T-helper 1 cell treated with Interleukin-12 subunit alpha and Interleukin-12 subunit beta and Interleukin-4 antibody, amounts not matched to agents 30 μg/mL and 1 μg/mL, for 36 hours (primary cell): Measurements from ENCODE around the gene NKAIN2.
"Not testable (repeated sequence)": the region's sequence is repeated elsewhere in the genome, so short reads cannot be mapped to it uniquely, and the experiment has no call there.

Source experiments
- H3K27ac Mint-ChIP-seq: one replicate; pipeline ENCODE4 v1.8.0; 2021; ENCODE audit warnings: mild to moderate bottlenecking, mixed read lengths
- H3K27me3 Mint-ChIP-seq: one replicate; pipeline ENCODE4 v1.8.0; 2021; ENCODE audit warnings: low read depth, mixed read lengths
- H3K36me3 Mint-ChIP-seq: one replicate; pipeline ENCODE4 v1.8.0; 2021; ENCODE audit warnings: low read depth, mixed read lengths
- H3K4me1 Mint-ChIP-seq: one replicate; pipeline ENCODE4 v1.8.0; 2021; ENCODE audit warnings: low read depth, mixed read lengths
- H3K4me3 Mint-ChIP-seq: one replicate; pipeline ENCODE4 v1.8.0; 2021; ENCODE audit warnings: mild to moderate bottlenecking, moderate library complexity, mixed read lengths
- H3K9me3 Mint-ChIP-seq: one replicate; pipeline ENCODE4 v1.8.0; 2021; ENCODE audit warnings: mixed read lengths

Gene NKAIN2

DNA sequence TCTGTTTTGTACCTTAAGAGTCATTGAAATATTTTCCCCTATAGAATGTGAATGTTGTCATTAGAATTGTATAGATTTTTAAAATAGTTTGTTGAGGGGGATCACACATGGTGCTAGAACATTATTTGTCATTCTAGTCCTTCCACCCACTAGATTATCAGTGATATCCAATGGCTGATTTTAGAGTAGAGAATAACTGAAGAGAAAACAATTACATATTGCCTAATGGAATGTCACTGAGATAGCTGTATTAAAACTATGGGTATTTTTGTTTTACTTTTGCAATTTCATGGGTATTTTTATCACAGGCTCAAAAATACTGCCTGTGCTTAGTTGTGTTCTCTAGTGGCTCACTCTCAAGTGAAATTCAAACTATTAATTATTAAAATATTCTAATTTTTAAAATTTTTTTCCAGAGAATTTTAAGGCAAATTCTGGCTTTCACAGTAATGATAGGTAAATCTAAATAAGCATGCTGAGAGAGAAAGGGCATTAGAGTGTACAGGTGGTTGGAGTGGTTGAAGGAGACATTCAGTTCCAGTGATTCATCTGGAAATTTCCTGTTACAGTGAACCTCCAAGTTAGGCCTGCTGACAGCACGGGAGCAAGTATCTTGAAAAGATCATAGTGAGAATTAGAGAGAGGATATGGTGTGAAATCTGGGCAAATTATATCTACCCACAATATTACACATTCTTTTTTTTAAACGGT, 399.6 kb downstream of the NKAIN2 start:
- Mint-ChIP-seq H3K9me3 (no peaks in the 10 kb centered on the region), H3K36me3 (no peaks in the 10 kb centered on the region), H3K4me1 (no peaks in the 10 kb centered on the region), H3K4me3 (no peak overlapping the region), H3K27me3 (no peaks in the 10 kb centered on the region), H3K27ac (no peak overlapping the region)

DNA sequence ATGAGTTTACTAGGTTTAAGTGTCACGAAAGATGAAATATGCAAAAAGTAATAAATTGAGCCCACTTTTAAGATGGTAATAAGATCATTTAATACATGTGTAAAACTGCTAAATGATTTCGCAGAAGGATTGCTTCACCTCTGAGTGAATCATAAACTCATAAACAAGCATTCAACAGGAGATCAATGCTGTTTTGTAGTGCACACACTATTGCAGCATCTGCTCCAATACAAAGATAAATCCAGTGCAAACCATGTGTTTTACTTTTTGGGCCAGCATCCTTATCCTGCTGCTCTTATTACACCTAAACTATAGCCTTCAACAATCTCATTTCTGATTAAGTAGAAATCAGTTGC, 400.1 kb downstream of the NKAIN2 start:
- Mint-ChIP-seq H3K27ac (no peak overlapping the region), H3K4me1 (no peaks in the 10 kb centered on the region), H3K36me3 (no peaks in the 10 kb centered on the region)

DNA sequence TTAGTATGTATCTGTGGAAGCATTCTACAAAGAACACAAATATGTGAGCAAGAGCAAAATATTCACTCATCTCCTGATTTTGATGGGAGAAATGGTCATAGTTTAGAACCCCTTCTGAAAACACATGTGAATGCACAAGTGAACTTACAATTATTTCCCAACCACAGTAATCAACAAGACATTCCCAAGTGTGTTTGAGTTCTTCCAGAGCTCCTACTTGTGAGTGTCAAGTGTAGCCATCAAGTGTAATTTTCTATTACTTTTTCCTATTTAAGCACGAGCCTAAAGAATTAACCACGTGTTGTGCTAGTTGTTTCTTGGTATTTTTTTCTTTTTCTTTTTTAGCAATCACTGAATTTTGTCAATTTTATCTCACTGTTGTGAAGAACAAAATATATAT, 402.3 kb downstream of the NKAIN2 start:
- H3K27ac Mint-ChIP-seq = no peak overlapping the region
- H3K4me3 Mint-ChIP-seq = no peak overlapping the region
- H3K27me3 Mint-ChIP-seq = no peaks in the 10 kb centered on the region
- H3K9me3 Mint-ChIP-seq = no peaks in the 10 kb centered on the region
- H3K4me1 Mint-ChIP-seq = no peaks in the 10 kb centered on the region
- H3K36me3 Mint-ChIP-seq = no peaks in the 10 kb centered on the region

More for the DNA sequence above, 400.1 kb downstream of the NKAIN2 start:
- H3K27me3 Mint-ChIP-seq = no peaks in the 10 kb centered on the region
- H3K9me3 Mint-ChIP-seq = no peaks in the 10 kb centered on the region
- H3K4me3 Mint-ChIP-seq = no peak overlapping the region

DNA sequence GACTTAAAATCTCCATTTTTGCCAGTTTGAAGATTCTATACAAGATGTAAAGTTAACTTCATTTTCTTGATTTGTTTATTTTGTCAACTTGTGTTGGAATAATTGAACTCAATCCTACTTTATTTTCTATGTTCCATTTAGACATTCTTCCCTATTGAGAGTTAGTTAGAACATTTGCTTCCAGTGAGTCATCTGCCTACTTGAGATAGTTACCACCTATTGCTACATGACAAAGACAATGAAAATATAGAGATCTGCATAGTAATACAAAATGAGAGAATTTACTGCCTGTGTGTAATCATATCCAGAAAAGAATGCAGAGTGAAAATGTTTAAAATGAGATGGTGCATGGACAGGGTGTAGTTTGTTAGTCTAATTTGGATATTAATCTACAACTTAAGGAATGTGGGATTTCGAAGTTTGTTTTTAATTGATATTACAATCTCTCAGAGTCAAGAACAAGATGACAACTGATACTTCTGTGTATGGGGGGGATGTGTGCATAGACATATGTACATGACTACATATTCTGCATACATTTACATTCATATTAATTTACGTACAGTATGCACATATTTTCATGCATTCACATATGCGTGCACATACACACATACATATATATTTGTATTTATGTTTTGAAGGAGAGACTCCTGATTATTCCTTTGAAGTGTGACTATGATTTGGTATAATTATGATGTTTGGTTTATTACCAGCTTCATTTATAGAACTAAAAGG, 420.1 kb downstream of the NKAIN2 start:
- H3K9me3 Mint-ChIP-seq = peaks cover 6% of the 10 kb centered on the region
- H3K27me3 Mint-ChIP-seq = no peaks in the 10 kb centered on the region
- no peaks in the 10 kb centered on the region for H3K4me1 Mint-ChIP-seq
- no peak overlapping the region for H3K27ac Mint-ChIP-seq
- H3K36me3 Mint-ChIP-seq = no peaks in the 10 kb centered on the region
- no peak overlapping the region for H3K4me3 Mint-ChIP-seq

DNA sequence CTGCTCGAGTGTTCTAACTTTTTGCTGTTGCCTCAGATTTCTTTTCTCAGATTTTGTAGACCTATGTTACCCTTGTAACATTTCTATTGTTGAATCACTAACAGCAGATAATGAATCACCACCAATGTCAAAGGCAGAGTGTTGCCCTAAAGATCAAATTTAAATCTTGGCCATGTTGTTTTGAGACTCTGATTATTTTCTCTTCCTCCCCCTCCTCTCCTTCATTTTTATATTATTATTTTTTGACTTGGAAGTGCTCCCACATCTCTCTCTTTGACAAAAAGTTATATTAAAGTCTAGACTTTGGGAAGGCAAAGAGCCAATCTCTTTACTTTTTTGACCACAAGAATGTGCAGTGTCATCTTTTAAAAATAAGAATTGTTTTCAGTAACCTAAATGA, 422.7 kb downstream of the NKAIN2 start:
- Mint-ChIP-seq H3K9me3 (peaks cover 8% of the 10 kb centered on the region), H3K4me1 (no peaks in the 10 kb centered on the region), H3K36me3 (no peaks in the 10 kb centered on the region), H3K27ac (no peak overlapping the region), H3K4me3 (no peak overlapping the region), H3K27me3 (no peaks in the 10 kb centered on the region)

DNA sequence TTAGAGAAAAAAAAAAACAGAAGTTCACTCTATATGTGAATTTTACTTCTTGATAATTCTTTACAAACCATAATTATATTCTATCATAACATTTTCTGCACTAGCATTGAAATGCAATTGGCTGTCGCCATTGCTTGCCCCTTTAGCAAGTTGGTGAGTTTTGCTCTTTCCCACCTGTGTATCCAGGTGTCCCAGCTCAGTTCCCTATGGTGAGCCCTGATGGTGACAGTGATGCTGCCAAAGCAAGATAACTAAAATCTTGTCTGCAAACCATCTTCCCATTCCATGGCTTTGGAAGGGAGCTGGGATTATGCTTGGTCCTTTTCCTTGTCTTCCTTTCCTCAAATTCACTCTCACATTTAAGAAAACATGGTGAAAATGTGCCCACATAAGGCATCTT, 429.6 kb downstream of the NKAIN2 start:
- Mint-ChIP-seq H3K36me3 (no peaks in the 10 kb centered on the region), H3K9me3 (peaks cover 6% of the 10 kb centered on the region), H3K27ac (no peak overlapping the region), H3K4me1 (no peaks in the 10 kb centered on the region), H3K4me3 (no peak overlapping the region), H3K27me3 (no peaks in the 10 kb centered on the region)

DNA sequence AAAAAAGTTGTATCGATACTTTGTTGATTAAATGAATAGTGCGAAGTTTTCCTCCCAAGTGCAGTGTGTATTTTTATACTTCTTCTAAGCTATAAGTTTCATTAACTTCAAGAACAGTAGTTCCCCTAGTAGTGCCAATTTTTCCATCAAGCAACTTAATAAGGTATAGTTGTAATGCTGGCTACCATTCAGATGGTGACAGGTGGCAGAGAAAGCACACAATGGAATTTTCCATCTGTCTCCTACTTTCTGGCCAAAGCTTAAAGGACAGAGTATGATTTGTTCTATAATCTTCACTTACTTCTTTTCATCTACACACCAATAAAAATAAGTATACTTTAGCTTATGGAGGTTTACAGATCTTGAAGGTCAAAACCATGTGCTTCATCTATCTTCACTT, 431.1 kb downstream of the NKAIN2 start:
- H3K4me3 Mint-ChIP-seq = no peak overlapping the region
- H3K36me3 Mint-ChIP-seq = no peaks in the 10 kb centered on the region
- no peaks in the 10 kb centered on the region for H3K27me3 Mint-ChIP-seq
- H3K27ac Mint-ChIP-seq = no peak overlapping the region
- no peaks in the 10 kb centered on the region for H3K4me1 Mint-ChIP-seq
- peaks cover 9% of the 10 kb centered on the region for H3K9me3 Mint-ChIP-seq

DNA sequence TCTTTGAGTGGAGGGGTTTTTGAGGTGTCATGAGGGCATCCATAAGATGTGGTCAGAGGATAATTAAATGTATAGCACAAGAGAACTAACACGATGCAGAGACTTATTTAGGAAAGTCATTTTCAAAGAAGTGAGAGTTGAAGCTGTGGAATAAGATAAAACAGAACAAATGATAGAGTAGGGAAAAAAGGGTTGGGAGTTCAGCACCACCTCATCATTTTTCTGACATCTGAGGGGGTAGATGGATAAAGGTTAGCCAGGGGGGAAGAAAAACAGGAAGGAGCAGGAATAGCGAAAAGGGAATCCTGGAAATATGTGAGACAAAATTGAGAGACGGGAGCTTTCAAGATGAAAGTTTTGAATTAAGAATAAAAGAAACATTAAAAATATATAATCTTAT, 434.2 kb downstream of the NKAIN2 start:
- Mint-ChIP-seq H3K4me1 (no peaks in the 10 kb centered on the region), H3K27ac (no peak overlapping the region), H3K4me3 (no peak overlapping the region), H3K36me3 (no peaks in the 10 kb centered on the region), H3K9me3 (peaks cover 13% of the 10 kb centered on the region), H3K27me3 (no peaks in the 10 kb centered on the region)

DNA sequence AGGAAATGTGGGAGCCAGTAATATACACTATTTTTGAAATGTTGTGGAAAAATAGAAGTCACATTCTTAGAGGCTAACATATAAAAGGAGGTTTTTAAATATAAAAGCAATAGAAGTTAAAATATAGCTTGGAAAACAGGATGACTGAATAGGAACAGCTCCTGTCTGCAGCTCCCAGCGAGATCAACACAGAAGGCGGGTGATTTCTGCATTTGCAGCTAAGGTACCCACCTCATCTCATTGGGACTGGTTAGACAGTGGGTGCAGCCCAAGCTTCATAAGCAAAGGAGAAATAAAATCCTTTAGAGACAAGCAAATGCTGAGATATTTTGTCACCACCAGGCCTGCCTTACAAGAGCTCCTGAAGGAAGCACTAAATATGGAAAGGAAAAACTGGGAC, 434.7 kb downstream of the NKAIN2 start:
- H3K36me3 Mint-ChIP-seq, H3K27ac Mint-ChIP-seq, H3K4me3 Mint-ChIP-seq, H3K27me3 Mint-ChIP-seq, H3K4me1 Mint-ChIP-seq: not testable (repeated sequence)
- peaks cover 17% of the 10 kb centered on the region for H3K9me3 Mint-ChIP-seq

DNA sequence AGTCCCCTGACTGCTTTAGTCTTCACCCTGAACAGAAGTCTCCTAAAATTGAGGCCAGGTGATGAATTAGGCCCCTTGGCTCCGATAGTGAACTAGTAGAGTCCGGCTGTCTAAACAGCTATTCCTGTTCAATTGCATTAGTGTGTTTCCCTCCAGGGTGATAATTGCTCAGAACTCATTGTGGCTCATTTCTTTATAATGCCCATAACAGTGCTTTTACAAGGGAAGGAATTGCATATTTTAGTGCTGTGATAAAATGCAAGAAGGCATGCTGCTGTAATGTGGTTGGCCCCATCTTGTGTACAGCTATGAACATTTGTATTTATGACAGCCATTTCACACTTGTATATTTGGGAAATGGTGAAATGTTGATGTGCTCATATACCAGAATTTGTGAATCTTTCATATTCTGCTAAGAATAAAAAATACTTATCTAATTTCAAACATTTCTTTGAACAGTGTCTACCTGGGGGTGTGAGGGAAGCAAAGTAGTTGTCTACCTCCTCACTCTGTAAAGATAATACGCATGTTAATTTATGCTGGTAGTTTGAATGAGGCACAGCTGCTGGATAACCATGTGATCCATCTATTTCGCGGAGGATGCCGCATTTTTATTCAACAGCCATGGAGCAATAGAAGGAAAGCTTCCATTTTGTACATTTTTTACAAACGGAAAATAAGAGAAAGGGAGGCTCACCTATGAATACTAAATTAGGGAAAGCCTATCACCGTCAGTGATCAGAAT, 451.4 kb downstream of the NKAIN2 start:
- H3K27ac Mint-ChIP-seq = no peak overlapping the region
- no peak overlapping the region for H3K4me3 Mint-ChIP-seq
- H3K36me3 Mint-ChIP-seq = no peaks in the 10 kb centered on the region
- no peaks in the 10 kb centered on the region for H3K27me3 Mint-ChIP-seq
- no peaks in the 10 kb centered on the region for H3K4me1 Mint-ChIP-seq
- peaks cover 3% of the 10 kb centered on the region for H3K9me3 Mint-ChIP-seq

DNA sequence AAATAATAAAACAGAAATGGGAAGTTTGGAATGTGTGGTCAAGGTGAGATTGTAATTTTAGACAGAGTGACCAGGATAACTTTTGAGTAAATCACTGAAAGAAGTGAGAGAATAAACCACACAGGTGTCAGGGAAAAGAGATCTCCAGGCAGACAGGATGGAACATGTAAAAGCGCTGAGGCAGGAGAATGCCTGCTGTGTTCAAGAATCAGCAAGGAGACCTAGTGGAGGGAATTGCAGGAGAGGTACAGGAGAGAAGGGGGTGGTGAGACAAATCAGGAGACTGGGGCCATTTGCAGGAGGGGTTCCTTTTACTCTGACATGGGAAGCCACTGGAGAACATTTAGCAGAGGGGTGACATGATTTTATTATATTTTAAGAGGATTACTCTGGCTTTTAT, 456.7 kb downstream of the NKAIN2 start:
- Mint-ChIP-seq H3K27ac (no peak overlapping the region), H3K4me3 (no peak overlapping the region), H3K27me3 (no peaks in the 10 kb centered on the region), H3K4me1 (no peaks in the 10 kb centered on the region), H3K9me3 (no peaks in the 10 kb centered on the region), H3K36me3 (no peaks in the 10 kb centered on the region)

DNA sequence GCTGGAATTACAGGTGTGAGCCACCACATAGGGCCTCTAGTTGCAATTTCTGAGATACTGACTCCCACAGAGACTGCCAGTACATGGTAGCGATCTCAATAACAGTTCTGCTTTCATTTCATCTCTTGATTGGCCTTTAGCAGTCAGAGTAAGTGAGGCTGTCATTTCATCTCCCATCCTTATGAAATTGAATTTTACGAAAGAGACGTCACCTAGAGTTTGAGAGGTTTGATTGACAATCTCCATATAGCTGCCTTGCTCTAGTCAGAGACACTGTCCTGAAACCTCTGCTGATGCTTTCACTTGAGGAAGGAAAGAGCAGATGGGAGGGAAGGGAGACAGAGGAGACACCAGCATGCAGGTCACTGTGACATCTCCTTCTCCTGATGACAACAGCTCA, 466.1 kb downstream of the NKAIN2 start:
- Mint-ChIP-seq H3K27me3 (no peaks in the 10 kb centered on the region), H3K27ac (no peak overlapping the region), H3K4me3 (no peak overlapping the region), H3K4me1 (no peaks in the 10 kb centered on the region), H3K9me3 (no peaks in the 10 kb centered on the region), H3K36me3 (no peaks in the 10 kb centered on the region)

DNA sequence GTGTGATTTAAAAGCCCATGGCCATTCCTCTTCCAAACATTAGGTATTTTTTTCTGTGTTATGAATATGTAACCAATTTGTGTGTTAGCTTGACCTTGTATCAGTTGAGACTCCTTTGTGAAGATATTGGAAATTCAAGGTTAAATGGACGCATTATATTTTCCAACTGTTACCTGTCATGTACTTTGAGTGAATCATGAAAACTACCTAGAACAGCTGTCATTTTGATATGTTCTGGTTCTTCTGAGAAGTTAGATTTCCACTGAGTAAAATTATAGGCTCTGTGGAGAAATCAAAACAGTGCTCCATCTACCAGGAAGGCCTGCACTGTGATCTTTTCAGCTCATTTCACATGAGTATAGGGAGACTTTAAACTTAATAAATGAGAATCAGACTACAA, 470.0 kb downstream of the NKAIN2 start:
- Mint-ChIP-seq H3K36me3 (no peaks in the 10 kb centered on the region), H3K9me3 (no peaks in the 10 kb centered on the region), H3K4me1 (no peaks in the 10 kb centered on the region), H3K27me3 (no peaks in the 10 kb centered on the region), H3K4me3 (no peak overlapping the region), H3K27ac (no peak overlapping the region)

DNA sequence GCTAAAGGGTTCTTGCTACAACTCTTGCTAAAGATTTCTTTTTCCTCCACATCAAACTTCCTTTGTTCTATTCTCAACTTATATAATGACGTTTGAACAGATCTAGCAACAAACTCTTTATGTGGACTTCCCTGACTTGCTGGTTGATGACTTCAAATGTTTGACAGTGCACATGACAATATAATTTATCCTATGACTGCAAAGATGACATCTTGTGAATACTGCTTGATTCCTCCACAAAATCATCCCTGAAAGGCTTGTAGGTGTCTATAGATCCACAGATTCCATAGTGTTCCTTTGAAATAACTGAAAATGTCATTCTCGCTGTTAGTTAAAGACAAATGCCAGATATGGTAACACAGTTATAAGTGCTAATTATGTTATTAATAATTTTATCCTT, 478.9 kb downstream of the NKAIN2 start:
- Mint-ChIP-seq H3K27ac (no peak overlapping the region), H3K9me3 (no peaks in the 10 kb centered on the region), H3K4me3 (no peak overlapping the region), H3K4me1 (no peaks in the 10 kb centered on the region), H3K36me3 (no peaks in the 10 kb centered on the region), H3K27me3 (no peaks in the 10 kb centered on the region)

DNA sequence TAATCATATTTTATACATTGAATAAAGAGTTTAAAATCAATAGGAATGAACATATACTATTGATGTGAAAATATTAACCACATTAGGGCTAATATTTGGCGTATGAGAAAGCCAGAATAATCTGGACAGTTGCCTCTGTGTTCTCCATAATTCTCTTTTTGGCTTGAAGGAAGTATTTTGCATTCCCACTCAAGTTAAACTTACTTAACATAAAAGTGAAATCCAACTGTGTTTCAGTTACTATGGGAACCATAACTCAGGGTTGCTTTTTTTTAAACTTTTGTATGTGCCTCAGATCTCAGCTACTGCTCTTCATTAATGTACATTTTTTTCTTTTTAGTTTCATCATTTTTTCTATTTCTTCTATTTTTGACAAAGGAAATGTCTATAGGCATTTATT, 479.8 kb downstream of the NKAIN2 start:
- no peak overlapping the region for H3K27ac Mint-ChIP-seq
- no peak overlapping the region for H3K4me3 Mint-ChIP-seq
- no peaks in the 10 kb centered on the region for H3K27me3 Mint-ChIP-seq
- no peaks in the 10 kb centered on the region for H3K9me3 Mint-ChIP-seq
- no peaks in the 10 kb centered on the region for H3K36me3 Mint-ChIP-seq
- H3K4me1 Mint-ChIP-seq = no peaks in the 10 kb centered on the region
